GM18907 (cell line): ENCODE results near the gene UBE2D3.
A peak's percentile ranks its signal among the peaks of the same experiment; 100 is the strongest.
"Not testable (repeated sequence)": the region's sequence is repeated elsewhere in the genome, so short reads cannot be mapped to it uniquely, and the experiment has no call there.

Source experiments
- ATAC-seq: cut with Tn5 transposase; IDR thresholded peaks from one replicate; pipeline ENCODE4 v1.9.1; 2021; ENCODE audit warnings: mild to moderate bottlenecking, moderate library complexity; ENCODE audit not compliant: unreplicated experiment

UBE2D3 gene

GRCh38 chr4:102832105-102832504 lies 4.8 kb upstream of the UBE2D3 start:
- ATAC-seq: no peak

DNA sequence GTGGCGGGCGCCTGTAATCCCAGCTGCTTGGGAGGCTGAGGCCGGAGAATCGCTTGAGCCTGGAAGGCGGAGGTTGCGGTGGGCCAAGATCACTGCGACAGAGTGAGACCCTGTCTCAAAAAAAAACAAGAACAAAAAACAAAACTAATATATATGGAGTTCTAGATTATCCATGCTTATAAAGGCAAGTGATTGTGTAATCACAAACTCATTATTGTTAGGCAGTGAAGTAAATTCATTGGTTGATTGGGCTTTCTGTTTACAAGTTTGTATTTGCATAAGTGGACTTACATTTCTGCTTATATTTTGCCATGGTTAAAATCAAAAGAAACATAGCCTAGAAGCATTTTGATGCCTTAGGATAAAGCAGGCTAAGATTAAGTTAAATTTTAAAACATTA lies 2.5 kb upstream of the UBE2D3 start:
- ATAC-seq: no peak

DNA sequence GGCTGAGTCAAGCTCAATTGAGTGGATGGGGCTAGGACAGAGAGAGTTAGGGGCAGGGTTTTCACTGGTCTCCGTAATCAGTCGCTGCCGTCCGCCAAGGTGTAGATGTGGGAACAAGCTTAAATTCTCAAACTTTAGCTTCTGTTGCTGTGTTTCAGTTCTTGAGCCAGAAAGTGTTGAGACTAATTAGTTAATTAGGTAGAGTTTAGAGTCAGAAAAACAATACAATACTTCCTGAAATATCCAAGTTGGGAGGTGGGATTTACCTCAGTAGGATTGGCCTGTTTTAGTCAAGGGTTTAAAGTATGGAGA lies 1.1 kb upstream of the UBE2D3 start:
- no peak for ATAC-seq

- ATAC-seq: peak; percentile 88
Observed at GRCh38 chr4:102827674-102828496, 534 bp upstream of the UBE2D3 start.

DNA sequence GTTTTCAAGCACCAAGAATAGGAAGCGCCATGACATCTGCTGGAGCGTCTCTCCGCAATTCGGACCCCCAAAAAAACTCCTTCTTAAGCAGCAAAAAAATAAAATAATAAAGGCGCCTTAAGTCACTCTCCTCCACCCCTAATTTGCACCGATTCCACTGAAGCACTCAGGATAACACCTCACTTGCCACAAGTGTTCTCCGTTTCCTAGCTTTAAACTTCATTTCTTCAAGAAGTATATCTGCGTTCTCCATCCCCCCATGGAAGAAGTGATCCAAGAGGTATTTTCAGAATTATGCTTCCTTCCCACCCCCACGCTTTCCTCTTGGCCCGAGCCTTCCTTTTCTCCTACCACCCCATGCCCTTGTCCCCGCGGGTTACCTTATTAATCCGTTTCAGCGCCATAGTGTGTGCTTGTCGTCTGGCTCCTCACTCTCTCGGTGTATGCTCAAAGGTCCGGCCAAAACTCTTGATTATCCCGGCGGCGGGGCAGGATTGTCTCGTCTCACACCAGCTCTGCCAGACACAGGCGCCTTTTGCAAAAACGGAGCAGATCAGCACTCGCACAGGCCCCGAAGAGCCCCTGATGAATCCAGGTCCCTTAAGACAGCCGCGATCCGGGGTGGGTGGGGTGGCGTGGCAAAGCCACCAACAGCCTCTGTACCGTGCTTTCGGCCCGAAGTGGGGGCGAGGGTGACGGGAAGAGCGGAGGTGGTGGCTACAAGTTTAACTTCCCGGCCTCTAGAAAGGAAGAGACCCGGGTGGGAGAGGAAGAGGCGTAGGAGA lies 1.1 kb downstream of the UBE2D3 start:
- ATAC-seq: no peak

- ATAC-seq: no peak
Observed at GRCh38 chr4:102825261-102826091, 1.9 kb downstream of the UBE2D3 start.

- no peak for ATAC-seq
Observed at GRCh38 chr4:102824398-102824797, 3.0 kb downstream of the UBE2D3 start.

- no peak for ATAC-seq
Observed at GRCh38 chr4:102823897-102824296, 3.5 kb downstream of the UBE2D3 start.

DNA sequence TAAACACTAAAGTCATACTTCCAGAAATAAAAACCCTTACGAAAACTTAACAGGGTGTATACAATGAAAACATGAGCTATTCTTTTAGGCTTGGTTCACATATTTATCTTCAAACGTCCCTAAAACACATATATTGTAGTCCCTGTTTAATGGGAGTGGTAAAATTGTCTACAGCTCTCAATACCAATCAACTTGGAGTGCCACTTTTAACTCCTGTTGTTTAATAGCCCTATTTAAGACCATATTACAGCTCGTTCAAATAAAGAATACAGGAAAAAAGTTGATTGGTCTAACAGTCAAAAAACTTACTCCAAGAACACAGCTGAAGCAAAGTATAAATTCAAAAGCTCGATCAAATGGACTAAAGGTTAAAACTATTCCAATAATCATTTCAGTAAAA lies 3.9 kb downstream of the UBE2D3 start:
- ATAC-seq: no peak

GRCh38 chr4:102819588-102820365 lies 7.6 kb downstream of the UBE2D3 start:
- no peak for ATAC-seq

- not testable (repeated sequence) for ATAC-seq
Observed at GRCh38 chr4:102819100-102819499, 8.3 kb downstream of the UBE2D3 start.

DNA sequence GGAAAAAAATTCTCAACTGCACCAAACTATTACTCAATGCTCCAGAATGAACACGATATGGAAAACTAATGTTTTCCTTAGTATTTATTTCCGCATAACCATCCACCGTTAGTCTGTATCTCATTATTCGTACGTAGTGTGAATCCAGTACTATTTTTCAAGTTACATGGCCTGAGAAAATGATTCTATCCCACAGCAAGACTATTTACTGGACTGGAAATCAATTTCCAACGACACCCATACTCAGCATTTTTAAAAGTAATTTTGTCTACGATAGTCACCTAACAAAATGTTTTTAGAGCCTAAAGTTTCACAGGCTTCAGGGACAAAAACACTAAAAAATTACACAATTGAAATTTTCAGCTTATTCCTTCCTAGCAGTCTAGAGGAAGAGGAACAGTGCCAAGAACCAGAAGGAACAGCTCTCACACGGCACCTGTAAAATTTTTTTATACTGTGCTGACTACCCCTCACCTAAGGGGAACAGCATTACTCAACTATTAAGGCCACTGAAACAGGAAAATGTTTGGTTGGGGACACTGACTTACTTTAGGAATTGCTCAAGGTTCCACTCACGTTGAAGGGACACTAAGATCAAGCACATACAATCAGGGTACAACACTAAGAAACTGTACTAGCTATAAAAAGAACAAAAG lies 9.6 kb downstream of the UBE2D3 start:
- no peak for ATAC-seq

GRCh38 chr4:102817021-102817605 lies 10.2 kb downstream of the UBE2D3 start:
- no peak for ATAC-seq

- no peak for ATAC-seq
Observed at GRCh38 chr4:102815981-102816380, 11.4 kb downstream of the UBE2D3 start.

DNA sequence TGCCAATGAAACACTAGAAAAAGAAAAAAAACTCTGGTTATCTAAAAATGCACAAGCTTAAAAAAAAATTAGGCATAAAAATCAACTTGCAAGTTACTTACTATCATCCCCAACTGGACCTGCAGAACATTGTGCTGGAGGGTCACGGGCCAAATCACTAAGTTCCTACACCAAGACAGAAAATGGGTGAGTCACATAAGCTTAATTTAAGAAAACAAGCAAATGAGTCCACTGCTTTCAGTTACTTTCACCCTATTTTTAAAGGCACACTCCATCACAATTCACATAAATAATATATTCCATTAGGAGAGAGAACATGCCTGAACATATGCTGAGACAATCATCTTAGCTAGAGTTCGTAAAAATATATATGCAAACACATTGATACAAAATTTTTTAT lies 17.7 kb downstream of the UBE2D3 start:
- ATAC-seq: no peak

- peak; percentile 68 for ATAC-seq
Observed at GRCh38 chr4:102809190-102809589, 18.2 kb downstream of the UBE2D3 start.

GRCh38 chr4:102808009-102808408 lies 19.3 kb downstream of the UBE2D3 start:
- no peak for ATAC-seq

- ATAC-seq: peak; percentile 65
Observed at GRCh38 chr4:102807345-102807744, 20.0 kb downstream of the UBE2D3 start.

DNA sequence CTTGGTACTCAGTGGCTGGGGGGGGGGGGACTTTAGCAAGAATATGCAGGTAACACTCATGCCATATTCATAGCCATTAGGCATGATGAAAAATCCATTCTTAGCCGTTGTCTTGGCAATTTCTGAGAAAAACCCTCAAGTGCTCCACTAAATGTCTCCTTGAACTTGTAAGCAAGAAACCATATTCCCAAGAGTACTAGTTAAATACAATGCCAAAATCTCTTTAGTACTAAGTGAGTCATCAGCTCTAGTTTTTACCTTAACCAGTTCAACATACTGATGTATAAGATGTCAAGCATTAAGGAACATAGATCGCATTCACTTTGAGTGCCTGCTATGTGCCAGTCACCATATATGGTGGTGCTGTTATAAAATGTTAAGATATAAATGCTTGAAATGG lies 27.5 kb downstream of the UBE2D3 start:
- no peak for ATAC-seq

- ATAC-seq: no peak
Observed at GRCh38 chr4:102794999-102795398, 32.4 kb downstream of the UBE2D3 start.
